Stimulated activated CD8-positive, alpha-beta memory T cell treated with anti-CD3 and anti-CD28 coated beads, Interleukin-4, amount 100 ng/mL, for 1 hour (primary cell): ENCODE data around the gene TCFL5.

Source experiments
- DNase-seq, 2 donors: peaks; one replicate each; pipeline ENCODE4 v3.0.0-alpha.2; 2020; ENCODE audit warnings: low read depth in 2 of 2, low spot score in 1 of 2

Gene TCFL5

DNA sequence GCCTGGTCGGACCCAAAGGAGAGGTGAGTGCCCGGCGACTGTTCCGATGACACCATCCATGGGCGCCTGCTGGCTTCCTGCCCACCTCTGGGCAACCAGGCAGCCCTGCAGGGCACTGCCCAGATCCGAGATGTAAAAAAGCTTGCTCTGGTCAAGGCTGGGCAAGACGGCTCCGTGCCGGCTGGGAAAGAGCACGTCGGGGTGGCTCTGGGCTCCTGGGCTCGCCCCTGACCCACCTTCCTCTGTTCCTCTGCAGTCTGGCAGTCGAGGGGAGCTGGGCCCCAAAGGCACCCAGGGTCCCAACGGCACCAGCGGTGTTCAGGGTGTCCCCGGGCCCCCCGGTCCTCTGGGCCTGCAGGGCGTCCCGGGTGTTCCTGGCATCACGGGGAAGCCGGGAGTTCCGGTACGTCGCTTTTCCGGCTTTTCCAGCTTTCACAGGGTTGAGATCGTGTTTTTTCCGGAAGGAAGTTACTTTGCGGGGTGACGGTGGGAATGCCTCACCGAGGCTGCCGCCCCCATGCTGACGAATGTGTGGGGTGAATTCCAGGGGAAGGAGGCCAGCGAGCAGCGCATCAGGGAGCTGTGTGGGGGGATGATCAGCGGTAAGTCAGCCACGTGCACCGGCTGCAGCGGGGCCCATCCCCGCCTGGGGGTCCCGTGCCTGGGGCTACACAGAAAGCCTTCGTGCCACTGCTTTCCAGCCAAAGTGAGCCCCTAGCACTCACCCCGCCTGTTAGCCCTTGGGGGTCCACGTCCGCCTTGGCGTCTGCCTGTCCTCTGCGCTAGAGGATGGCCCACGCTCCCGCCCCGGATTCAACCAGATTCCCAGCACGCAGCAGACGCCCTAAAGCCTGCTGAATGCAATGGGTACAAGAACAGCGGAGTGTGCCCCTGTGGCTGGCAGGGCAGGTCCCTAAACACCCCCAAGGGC, 25.4 kb downstream of the TCFL5 start:
- DNase-seq: no peak

DNA sequence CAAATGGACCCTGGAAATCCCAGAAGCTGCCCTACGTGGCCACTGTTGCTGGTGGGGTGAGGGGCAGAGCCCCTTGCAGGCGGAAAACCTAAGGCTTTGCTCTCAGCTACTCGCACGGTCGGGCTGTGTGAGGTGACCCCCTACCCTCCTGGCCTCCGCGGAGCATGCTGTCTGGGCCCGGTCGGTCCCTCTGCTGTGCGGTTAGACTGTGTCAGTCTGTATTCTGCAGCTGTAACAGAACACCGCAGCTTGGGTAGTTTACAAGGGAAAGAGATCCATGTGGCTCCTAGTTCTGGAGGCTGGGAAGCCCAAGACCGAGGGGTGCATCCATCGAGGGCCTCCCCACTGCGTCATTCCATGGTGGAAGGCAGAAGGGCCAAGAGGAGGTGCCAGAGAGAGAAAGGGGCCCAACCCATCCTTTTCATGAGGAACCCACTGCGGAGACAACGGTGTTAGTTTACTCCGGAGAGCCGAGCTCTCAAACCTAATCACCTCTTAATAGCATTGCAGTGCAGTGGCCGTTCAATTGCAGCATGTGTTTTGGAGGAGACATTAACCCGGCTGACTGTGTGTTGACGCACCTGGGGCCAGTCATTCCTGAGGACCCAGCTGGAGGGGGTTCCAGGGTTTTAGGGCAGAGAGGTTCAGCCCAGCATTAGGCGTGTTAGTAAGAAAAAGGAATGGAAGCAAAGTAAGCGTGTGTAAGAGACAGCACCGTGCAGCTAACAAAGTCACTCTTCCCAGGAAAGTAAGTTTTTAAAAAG, 26.5 kb downstream of the TCFL5 start:
- no peak for DNase-seq

DNA sequence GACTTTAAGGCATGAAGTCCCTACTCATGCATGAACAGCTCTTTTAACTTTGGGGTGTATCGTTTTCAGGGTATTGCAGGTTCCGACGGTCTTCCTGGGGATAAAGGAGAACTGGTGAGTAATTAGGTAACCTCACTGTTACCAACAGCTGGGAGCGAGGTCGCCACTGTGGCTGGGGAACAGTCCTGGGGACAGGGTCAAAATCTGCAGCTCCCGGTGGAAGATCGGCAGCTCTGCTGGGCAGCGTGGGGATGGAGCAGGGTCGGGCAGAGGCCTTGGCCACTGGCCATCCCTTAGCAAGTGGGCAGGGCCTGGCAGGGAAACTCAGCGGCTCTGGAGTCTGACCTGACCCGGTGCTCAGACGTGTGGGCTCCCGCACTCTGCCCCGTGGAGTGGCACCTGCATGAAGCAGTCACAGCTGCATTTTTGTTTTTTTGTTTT, 28.7 kb downstream of the TCFL5 start:
- DNase-seq: no peak

DNA sequence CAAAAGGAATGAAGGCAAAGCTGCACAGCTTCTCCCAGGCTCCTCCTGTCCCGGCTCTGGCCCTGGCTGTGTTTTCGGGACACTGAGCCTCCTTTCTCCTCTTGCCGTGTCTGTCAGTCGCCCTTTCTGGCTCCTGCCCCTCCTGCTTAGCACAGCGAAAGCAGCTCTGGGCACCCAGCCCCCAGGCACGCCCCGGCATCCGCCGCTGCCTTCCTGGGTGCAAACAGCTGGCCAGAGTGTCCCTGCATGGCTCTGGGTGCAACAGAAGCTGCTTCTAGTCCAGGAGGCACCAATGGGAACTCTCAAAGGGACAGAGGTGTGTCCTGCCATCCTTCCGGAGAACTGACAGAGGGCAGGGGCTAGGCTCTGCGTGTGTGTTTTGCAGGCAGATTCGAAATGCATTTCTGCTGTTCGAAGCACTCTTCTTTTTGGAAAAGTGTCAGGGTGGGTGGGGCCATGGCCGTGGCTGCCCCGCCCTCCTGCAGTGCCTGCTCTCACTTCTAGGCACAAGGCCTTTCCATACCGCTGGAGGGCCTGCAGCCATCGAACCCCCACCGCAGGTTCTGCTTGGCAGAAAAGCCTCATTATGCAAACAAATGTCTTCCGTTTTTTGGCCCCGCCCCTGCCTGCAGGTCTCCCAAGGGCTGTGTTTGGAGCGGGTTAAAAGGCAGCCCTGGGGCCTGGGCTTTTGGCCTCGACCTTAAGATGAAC, 29.3 kb downstream of the TCFL5 start:
- DNase-seq: no peak

DNA sequence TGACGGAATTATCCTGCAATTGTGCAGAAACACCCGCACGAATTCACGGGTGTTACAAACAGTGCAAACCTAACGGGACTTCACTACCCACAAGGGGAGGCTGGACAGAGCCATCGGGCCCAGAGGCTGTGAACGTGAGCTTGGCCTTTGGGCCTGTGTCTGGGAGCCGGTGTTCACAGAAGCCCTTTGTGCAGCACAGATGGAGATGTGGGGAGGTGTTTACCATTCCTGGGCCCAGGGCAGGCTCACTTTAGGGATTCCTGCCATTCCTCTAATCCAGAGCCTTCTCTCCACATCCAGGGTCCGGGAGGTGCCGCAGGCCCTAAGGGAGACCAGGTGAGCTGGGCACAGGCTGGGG, 29.8 kb downstream of the TCFL5 start:
- DNase-seq: no peak

DNA sequence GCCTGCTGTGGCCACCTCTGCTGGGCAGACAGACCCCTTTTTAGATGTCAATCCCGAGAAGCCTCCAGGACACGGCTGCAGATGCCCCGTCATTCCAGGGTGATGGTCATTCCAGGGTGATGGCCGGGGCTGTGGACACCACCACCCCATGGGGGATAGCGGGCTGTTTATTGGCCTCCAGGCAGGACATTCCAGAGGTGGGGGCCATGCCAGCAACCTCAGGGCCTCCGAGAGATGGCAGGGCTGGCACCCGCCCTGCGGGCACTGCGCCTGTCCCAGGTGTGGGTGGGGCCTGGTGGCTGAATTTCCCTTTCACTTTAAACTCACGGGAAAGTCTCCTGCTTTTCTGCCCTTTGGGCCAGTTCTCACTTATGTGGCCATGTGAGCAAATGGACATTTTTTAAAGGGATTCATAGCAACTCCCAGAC, 30.2 kb downstream of the TCFL5 start:
- no peak for DNase-seq

DNA sequence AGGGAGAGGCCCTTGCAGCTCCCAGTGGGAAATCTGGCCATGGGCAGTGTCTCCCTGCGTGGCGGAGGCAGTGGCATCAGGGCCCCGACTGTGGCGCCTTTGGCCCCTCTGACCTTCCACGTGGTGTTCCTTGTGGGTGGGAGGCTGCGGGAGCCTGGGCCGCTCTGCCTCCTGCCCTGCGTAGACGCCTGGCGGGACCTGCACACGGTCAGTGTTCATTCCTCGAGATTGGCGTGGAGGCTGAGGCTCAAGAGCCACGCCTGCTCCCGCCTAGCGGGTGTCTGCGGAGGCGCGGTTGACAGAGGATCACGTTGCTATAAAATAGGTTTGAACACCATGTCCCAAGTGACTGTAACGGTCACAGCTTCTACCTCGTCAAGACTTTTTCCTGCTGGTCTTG, 30.8 kb downstream of the TCFL5 start:
- DNase-seq: no peak

DNA sequence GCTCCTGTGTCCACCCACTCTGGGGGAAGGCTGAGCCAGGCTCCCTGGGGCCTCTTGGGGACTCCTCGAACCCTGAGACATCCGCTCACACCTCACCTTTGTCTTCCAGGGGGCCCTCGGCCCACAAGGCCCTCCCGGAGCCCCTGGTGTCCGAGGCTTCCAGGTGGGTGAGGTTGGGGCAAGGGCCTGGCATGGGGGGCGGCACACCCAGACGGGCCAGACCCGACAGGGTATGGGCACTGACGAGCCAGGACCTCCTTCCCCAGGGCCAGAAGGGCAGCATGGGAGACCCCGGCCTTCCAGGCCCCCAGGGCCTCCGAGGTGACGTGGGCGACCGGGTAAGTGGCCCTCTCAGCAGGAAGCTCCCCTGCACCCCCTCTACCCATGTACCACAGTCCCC, 31.4 kb downstream of the TCFL5 start:
- no peak for DNase-seq

DNA sequence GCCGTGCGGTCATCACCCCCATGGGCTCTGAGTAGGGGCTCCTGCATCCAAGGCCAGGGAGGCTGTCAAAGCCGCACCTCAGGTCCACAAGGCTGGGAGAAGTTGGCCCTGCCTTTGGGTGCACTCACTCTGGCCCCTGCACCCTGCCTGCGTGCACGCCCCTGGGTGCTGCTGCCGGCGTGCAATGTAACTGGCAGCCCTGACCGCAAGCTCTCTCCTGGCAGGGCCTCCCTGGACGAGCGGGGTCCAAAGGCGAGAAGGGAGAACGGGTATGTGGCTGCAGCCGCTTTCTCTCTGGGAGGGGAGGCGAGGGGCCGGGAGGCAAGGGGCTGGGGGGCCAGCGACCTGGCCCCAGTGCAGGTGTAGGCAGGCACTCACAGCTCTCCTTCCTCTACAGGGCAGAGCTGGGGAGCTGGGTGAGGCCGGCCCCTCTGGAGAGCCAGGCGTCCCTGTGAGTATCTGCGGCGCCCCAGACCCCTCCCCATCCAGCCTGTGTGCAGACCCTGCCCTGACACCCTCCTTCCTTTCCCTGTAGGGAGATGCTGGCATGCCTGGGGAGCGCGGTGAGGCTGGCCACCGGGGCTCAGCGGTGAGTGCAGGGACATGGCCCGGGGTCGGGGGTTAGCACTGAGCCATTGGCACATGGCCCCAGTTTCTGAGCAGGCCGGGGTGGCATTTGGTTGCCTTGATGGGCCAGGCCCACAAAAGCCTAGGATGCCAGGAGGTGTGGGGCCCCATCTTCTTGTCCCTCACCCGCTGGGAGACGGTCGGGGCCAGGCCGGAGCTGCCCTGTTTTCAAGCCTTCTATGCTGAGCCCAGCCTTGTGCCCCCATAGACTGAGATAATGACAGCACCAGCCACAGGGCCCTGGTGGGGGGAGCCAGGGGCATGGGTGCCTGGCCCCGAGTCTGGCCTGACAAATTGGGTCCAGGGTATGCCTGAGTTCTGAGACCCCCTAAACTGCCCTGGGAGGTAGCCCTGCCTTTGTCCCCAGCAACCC, 32.1 kb downstream of the TCFL5 start:
- DNase-seq: no peak

DNA sequence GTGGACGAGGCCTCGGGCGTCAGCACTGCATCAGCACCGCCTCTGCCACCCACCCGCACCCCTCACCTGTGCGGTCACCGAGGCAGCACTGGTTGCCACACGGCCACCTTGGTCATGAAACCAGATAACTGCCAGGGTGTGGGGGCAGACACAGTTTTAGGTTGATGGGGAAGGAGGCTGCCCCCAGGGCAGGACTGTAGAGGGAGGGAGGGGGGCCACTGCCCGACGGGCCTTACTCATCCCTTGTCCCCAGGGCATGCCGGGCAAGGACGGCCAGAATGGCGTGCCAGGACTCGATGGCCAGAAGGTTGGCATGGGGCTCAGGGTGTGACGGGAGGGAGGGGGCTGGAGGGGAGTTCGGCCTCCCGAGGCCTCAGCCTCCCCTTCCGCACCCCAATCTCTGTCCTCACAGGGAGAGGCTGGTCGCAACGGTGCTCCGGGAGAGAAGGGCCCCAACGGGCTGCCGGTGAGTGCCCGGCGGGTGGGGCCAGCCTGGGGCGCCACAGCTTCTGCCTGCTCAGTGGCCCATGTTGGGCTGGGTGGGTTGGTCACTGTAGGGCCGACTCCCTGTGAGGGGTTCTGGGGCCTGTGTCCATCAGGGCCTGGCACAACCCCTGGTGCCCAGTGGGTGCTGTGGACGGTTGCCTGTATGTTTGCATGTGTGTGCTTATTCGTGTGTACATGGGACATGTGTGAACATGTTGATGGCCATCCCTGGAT, 33.0 kb downstream of the TCFL5 start:
- DNase-seq: no peak

DNA sequence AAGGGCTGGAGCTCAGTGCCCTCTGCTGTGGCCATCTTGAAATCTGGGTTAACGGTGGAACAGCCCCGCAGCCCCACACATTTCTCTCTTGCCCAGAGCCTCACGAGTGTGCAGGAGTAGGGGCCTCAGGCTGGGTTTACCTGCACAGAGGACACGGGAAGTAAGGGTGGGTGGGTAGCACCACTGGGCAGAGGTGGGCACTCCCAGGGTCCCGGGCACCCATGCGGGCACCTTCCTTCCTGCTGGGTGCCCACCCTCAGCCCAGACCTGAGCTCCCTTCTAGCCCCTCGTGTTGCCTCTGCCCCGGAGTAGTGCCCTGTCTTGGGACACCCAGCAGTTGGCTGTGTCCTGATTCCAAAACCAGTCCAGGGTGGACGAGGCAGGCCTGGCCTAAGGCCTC, 33.6 kb downstream of the TCFL5 start:
- no peak for DNase-seq

DNA sequence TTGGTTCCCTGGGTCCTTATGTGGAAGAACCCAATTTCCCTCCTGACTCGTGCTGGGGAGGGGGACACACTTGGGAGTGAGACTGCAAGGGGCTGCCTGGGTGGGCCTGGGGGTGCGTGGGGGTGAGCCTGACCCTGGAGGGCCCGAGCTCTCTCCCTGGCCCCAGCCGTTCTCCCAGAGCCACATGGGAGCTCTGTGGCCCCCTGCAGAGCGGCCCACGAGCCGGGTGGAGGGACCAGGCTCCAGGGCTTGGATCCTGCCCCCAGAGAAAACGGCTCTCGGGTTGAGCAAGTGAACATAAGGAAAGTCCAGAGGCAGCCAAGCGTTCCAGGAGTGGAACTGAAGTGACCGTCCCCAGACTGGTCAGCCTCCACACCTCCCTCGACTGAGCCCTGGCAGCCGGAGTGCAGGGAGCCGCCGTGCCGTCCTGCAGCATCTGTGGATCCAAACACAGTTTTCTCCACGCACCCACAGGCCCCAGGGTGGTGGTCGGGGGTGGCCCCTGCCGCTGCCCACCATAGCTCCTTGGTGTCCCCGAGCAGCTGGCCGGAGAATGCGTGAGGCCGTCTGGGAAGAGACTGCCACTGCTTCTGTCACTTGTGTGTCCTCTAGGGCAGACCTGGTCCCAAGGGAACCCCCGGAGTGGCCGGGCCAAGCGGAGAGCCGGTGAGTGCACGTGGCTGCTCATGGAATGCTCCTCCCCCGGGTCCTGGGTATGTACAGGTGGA, 34.1 kb downstream of the TCFL5 start:
- DNase-seq: no peak

DNA sequence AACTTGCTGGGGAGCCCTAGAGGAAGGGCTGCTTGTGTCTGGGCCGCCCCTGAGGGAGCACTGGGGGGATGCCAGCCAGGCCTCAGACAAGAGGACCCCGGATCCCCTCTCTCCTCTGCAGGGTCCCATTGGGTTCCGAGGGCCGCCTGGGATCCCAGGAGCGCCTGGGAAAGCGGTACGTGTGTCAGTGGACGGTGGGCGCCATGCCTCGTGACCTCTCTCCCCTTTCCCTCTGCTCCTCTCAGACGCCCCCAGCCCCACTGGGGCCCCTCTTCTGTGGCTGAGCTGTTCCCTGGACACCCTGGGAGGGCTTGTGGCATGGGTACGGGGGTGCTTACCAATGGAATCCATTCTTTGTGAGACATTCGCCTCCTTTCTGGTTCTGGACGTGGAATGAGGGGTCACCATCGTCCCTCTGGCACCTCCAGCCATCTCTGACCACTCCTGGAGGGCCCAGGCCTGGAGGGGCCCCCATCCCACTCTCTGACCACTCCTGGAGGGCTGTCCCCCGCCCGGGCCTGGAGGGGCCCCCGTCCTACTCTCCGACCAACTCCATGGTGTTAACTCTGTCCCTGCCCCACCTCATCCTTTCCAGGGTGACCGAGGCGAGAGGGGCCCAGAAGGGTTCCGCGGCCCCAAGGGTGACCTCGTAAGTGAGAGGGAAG, 34.8 kb downstream of the TCFL5 start:
- no peak for DNase-seq

DNA sequence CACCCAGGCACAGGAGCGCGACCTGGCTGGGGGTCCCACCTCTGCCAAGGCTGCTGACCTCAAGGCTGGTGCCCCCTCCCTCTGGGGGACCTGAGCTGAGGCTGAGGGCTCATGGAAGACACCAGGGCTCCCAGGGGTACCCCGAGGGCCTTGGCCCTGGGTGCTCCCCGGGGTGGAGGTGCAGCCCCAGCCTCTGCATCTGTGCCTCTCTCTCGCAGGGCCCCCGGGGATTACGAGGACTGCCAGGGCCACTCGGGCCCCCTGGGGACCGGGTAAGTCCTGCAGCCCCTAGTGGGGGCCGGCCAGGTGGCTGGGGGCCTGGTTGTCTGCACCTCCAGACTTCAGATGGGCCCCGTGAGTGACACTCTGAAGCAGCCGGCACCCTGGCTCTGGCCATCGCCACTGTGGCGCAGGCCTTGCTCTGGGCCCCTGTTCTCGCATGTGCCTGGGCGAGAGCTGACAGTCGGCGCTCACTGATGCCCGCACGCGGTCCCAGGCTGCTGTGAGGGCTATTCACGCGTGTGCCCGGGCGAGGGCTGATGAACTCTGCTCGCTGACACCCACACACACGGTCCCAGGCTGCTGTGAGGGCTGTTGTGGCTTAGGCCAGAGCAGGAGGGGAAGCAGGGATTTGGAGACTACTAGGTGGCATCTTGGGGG, 35.5 kb downstream of the TCFL5 start:
- DNase-seq: no peak

DNA sequence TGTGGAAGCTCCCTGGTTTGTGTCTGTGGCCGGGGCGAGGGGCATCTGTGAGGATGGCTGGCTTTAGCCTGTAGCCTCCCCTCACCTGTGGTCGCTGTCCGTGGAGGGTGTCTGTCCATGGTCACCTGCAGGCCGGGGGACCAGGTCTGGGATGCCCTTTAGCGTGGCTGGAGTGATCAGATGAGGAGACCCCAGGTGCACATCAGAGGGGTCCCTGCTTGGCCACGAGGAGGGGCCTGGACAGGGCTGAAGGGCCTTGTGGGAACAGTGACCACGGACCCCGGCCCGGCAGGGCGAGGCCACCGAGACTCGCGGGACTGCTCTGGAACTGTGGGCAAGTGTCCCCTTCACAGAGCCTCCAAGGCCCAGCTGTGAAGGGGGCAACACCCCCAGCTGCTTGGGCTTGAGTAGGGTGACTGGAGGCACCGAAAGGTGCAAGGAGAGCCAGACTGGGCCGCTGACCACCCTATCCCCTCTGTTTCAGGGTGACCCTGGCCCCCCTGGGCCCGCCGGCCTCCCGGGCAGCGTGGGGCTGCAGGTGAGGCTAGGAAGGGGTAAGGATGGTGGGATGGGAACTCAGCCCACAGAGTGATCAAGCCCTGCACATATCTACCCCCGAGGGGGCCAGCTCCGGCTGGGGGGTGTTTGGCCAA, 36.2 kb downstream of the TCFL5 start:
- DNase-seq: no peak

DNA sequence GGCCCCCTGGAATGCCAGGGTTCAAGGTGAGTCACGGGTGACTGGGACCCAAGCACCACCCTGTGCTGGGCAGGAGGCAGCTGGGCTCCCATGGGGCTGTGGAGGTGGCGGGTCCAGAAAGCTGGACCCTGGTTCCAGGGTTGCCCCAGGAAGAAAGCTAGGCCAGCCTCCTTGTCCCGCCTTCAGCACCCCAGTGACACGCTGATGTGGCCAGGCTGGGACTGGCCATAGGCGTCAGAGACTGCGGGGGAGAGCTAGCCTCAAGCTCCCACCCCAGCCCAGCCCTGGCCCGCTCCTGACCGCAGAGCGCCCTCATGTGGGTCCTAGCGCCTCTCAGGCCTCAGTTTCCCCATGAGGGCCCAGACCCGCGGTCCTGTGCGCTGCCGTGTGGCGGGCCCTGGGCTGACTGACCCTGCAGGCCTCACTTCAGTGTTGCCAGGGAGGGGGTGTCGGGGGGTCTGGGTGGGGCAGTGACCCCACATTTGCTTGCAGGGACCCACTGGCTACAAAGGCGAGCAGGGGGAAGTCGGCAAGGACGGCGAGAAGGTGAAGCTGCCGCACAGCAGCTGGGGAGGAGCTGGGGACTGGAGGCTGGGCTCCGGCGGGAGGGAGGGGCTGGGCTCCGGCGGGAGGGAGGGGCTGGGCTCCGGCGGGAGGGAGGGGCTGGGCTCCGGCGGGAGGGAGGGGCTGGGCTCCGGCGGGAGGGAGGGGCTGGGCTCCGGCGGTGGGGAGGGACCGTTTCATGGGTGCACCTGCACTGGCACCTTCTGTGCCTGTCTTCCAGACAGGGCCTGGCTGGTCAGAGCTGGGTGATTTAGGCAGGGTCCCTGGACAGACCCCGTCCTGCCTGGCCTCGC, 36.9 kb downstream of the TCFL5 start:
- peak in 1 of 2 donors; percentile 13 for DNase-seq
